Loucy (cell line): ENCODE measurements around the gene KRT34.

Experiments used
- CTCF ChIP-seq: fragments of 200-600 bp; sonication (generic); conservative IDR thresholded peaks from 2 replicates; pipeline ENCODE4 v1.5.1; 2014; ENCODE audit warnings: mild to moderate bottlenecking, antibody characterized with exemption, low read length
- EZH2phosphoT487 ChIP-seq: fragments of 200-600 bp; IDR thresholded peaks from 2 replicates; pipeline ENCODE4 v1.6.1; 2018; ENCODE audit warnings: antibody characterized with exemption, mild to moderate bottlenecking, moderate library complexity, borderline replicate concordance

- TF ChIP-seq CTCF: no peak
- no peak for TF ChIP-seq EZH2phosphoT487
Measured at GRCh38 chr17:41328207-41328606, 53.9 kb downstream of the KRT34 start.
